AML-193 (cell line): ENCODE results near the gene NDRG2.
"Not testable (repeated sequence)": the region's sequence is repeated elsewhere in the genome, so short reads cannot be mapped to it uniquely, and the experiment has no call there.

ENCODE experiments used
- DNase-seq, 2 experiments: peaks; one replicate each; lab custom pipeline; 2025; lab: John Stamatoyannopoulos, UW

Gene NDRG2

DNA sequence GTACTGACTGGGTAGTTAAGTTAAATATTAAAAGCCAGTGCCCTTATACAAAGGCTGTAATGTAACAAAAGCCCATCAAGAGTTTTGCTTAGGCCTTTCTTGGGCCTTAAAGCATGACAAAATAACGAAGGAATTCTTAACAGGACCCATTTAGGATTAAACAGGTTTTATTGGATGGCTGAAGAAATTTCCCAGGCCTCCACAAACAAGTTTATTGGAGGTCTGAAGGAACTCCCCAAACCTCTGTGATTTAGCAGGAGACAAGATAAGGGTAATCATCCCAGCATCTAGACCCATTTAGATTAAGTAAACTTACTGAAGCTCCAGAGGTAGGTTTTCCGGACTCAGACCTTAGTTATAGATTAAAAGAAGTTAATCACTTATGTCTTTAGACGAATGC is 15.1 kb downstream of the NDRG2 start:
- not testable (repeated sequence) for DNase-seq

DNA sequence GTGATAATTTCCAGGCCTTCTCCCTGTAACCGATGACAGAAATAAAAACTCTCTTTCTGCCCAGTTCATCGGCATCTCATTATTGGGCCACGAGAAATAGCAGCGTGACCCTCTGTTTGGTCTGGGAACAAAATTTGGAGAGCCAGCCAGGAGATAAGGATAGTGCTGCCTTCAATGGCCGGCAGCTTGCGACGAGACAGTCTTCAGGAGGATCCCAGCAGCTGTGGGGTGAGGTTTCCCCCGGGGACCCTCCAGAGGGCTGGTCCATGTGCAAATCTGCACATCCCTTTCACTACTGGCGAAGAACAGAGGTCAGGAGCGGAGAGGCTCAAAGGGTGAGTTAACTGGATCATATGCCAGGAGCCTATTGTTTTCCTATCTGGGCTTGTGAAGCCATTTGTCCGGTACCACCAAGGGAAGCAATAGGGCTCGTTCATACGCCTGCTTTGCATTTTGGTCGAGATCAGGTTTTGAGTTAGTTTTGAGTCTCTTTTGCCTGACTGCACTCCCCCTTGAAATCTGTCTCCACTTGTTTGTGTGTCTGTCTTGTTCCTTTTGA is 21.0 kb downstream of the NDRG2 start:
- DNase-seq = no peak

DNA sequence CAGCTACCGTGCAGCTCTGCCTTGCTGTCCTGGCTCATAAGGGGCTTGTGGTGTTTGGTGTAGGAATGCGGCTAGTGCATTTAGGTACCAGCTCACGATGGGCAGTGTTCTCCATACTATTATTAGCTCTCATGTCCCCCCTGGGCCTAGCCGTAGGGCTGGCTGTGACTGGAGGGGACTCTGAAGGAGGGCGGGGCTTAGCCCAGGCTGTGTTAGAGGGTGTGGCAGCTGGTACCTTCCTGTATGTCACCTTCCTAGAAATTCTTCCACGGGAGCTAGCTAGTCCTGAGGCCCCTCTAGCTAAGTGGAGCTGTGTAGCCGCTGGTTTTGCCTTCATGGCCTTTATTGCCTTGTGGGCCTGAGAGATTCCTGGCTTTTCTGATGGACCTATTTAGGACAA is 23.6 kb downstream of the NDRG2 start:
- no peak for DNase-seq

GRCh38 chr14:20999591-20999990 is 25.3 kb downstream of the NDRG2 start:
- no peak for DNase-seq

DNA sequence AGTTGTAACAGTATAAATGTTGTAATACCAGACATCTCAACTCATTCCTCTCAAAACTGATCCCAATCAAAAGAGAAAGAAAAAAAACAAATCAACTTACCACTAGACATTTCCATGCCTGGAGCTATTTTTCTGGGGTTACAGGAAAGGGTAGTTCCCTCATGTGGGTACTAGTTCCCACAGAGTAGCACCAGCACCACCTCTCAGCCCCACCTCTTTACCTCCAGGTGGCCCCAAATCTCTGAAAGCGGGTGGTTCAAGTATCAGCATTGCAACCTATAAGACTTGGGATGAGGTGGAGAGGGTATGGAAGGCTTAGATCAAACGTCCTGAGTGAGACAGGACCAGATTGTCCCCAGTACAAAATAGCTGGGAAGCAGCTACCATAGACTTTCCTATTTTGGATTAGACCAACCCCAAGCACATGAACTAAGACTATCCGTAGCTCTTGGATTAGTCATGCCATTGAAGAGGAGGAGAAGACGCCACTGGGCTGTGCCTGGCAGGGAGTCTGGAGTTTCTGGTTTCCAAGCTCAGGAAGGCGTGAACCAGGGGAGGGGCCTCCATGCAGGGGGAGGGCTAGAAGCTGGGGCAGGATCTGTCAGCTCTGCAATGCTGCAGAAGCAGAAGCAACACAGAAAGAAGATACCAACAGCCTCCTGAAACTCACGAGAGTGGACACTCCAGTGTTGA is 26.0 kb downstream of the NDRG2 start, which contains the start of gene SLC39A2:
Gene SLC39A2 (plus strand): TSS at position 620 of the 693 bp plus-strand sequence. CDS start 154 bp downstream, outside the sequence.
- DNase-seq = peak in 1 of 2 experiments; percentile 7

GRCh38 chr14:20998139-20998538 is 26.7 kb downstream of the NDRG2 start:
- DNase-seq = no peak

DNA sequence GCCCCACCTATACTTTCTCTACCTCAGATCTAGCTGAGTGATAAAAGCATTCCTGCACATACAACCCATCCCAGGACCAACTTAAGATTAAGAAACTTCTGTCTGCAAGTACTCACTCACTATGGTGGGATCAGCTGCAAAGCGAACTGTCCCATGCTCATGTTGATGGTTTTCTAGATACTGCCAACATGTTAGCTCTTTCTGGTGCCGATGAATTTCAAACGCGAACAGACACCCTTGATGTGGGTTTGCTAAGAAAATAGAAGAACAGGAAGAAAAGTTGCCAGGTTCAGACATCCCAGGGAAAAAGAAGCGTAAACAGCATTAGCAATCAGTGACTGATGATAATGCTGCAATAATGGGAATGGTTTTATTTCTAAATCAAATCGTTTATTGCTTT is 27.3 kb downstream of the NDRG2 start:
- DNase-seq = no peak

DNA sequence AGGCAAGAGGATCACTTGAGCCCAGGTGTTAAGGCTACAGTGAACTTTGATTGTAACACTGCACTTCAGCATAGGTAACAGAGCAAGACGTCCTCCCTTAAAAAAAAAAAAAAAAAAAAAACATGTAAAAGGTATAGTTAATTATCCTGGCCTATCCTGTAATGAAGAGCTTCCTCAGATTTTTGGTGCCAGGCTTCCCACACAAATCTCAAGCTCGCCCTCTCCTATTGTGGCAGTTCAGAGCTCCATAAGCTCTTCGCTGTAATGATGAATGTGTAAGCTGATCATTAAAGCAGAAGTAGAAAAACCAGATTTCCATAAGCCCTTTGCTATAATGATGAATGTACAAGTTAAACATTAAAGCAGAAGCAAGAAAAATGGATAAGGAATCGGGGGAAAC is 27.7 kb downstream of the NDRG2 start:
- no peak for DNase-seq

- DNase-seq = no peak
These were observed 28.3 kb downstream of the NDRG2 start for GRCh38 chr14:20996521-20996920.

DNA sequence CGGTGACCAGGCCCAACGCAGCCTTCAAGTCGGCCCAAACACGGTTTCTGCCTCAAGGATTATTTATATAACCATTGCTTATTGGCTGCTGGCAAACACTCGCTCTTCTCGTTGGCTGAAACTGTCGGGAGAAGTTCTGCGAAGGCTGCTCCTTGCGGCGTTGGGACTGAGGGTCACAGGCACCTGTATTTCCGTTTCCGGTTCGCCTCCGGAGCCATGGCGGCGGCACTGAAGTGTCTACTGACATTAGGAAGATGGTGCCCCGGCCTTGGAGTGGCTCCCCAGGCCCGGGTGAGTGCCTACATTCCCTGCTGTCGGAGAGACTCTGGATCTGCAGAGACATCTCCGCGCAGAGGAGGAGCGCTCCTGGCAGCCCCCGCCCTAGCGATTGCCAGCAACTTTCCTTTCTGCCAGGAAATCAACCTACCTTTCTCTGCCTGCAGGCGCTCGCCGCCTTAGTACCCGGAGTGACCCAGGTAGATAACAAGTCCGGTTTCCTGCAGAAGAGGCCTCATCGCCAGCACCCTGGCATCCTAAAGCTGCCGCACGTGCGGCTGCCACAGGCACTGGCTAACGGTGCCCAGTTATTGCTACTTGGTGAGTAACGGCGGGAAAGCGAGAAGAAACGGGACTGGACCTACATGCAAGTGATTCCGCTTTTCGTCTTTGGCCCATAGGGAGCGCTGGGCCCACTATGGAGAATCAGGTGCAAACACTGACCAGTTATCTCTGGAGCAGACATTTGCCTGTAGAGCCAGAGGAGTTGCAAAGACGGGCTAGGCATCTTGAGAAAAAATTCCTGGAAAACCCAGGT is 34.9 kb downstream of the NDRG2 start, which contains the start of gene METTL17:
Gene METTL17 (plus strand): TSS at position 194 of the 814 bp plus-strand sequence. CDS start 23 bp downstream, at position 217.
- peak; percentile 95 to 96 for DNase-seq

DNA sequence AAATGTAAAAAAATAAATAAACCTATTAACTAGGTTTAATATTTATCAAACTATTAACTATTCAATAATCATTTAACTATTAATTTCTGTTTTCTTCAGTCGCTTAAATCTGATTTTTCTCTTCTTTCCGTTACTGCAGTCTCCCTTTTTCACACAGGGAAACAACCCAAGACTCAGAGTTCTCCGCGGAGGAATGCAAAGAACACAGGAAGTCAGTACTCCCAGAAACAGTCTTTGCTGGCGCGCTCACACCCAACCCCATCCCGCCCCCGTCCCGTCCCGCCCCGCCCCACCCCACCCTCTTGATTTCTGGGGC is 35.4 kb downstream of the NDRG2 start:
- no peak for DNase-seq

DNA sequence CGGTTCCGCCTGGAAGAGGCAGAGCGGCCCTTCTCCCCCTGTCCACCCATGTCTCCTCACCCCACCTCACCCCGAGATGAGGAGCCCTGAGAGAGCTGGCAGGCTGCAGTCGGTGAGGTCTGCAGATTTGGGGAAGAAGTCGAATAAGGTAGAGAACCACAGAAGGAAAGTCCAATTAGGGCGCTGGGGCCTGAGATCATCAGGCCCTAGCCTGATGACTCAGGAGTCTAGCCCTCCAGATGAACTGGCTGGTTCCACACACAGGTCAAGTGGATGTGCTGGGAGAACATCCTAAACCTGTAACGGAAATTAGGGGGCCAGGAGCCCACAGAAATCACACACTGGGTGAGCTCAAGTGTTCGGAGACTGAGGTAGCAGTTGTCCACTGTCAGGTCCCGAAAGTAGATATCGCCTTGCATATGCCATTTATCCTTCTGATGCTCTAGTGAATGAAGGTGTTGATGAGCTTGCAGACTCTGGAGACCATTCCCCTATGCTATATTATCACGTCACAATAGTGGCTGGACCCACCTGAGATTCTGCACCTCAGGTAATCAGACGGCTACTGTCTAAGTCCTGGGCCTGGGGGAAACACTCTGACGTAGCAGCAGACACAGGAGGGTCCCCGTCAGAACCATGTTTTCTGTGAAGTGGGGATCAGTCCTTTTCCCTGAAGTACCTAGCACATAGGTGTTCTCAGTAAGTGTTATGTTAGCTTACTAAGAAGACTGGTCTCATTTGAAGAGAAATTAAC is 36.0 kb downstream of the NDRG2 start:
- peak in 1 of 2 experiments; percentile 5 for DNase-seq

- peak; percentile 22 to 39 for DNase-seq
These were observed 38.0 kb downstream of the NDRG2 start for GRCh38 chr14:20986811-20987210.

GRCh38 chr14:20985650-20986049 is 39.2 kb downstream of the NDRG2 start:
- DNase-seq = peak; percentile 10 to 37

- no peak for DNase-seq
These were observed 42.1 kb downstream of the NDRG2 start for GRCh38 chr14:20982646-20983369.

GRCh38 chr14:20980906-20981305 is 44.0 kb downstream of the NDRG2 start:
- no peak for DNase-seq

DNA sequence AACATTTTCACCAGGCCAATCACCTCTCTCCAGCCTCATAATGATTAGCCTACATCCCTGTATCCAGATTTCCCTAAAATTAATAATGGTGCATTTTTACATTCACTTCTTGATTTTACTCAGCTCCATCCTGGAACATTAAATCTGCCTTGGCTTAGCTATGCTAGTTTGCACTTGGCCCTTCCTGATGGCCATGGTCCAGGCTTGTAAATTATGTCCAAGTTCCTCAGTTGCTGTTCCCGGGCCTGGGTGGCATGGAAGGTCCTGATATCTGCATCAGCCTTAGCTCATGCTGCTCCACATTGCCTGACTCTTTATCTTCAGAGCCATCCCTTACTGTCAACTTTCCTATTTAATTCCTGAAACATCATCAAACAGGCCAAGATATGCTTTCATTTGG is 46.2 kb downstream of the NDRG2 start:
- DNase-seq = no peak

DNA sequence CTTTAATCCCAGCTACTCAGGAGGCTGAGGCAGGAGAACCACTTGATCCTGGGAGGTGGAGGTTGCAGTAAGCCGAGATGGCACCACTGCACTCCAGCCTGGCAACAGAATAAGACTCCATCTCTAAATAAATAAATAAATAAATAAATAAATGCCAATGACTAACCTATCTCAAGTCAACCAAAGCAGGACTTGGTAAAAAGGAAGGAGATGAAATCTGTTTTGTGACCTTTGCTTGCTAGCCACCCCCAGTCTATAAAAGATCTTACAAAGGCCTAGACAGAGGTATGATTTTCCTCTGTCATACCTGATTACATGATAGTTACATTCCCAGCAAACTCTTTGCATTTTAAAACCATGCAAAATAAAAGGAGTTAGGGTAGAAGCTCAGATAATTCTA is 48.6 kb downstream of the NDRG2 start:
- no peak for DNase-seq

DNA sequence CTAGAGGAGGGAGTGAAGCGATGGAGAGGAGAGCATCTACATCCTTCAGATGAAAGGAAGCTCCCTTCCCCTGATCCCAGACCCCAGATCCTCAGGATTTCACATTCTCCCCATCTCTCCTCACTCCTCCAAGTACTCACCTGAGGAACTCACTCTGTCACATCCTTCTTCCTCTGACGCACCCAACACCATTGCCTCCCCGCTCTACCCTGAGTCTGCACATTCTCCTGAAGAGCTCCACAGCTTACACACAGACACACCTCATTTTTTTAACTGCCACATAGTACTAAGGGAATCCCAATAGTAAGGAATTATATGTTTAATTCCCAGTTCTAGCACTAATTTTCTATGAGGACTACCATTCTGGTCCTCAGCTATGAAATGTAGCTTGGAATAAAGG is 51.4 kb downstream of the NDRG2 start:
- no peak for DNase-seq

DNA sequence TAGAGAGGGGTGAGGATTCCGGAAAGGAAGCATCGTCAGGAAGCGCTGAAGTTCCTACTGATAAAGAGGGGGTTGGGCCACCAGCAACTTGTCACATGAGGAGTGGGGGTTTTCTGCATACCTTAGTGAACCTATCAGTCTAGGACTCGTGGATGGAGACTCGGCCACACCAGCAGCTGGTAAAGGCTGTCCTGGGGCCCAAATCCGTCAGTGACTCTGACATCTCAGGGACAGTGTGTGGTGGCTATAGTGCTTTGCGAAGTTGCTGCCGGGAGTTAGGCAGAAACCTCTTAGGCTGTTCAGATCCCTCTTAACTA is 53.2 kb downstream of the NDRG2 start:
- no peak for DNase-seq

DNA sequence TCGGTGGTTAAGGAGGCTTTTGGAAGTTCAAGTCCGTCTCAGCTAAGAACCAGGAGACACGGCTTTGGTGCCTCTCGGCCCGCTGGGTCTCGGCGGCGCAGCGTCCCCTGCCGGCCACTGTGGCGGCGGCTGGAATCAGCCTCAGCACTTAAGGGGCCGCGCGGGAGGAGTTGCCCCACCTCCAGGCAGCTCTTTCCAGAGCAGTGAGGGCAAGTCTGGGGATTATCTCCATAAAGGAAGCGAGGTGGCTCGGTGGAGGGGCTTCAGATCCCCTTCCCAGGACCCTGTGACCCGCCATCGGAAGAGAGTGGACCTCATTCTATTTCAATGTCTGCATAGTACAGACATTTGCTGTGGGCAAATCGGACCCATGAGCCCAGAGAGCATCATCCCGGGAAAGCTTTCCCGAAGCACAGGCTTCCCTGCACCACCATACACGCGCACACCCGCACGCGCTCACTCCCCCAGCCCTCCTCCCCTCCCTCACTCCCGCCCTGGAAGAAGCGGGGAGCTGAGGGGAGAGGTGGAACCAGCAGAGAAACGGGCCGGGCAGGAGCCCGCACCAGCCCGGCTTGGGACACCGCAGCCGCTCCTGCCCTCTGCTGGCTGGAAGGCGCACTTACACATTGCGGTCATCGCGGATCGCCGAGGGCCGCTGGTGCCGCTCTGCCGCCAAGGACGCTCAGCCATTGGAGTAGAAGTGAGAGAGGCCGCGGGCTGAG is 53.7 kb downstream of the NDRG2 start:
- DNase-seq = peak; percentile 71 to 80
